Measurements from ENCODE around the gene FAM3B. TPM values are rescaled to one million over a fixed set of nuclear protein-coding genes. Genes with fewer than 3 reads are reported as not detected.

The FAM3B gene
- polyA plus RNA-seq, 4 donors: 1.1 to 32.7 (median 16.7) TPM

GRCh38 chr21:41388259-41388658, 71.7 kb downstream of the FAM3B start:
- DNase-seq (ENCODE audit: low read depth in 4 of 4, low spot score in 3 of 4): no peak

GRCh38 chr21:41390043-41390639, 73.5 kb downstream of the FAM3B start:
- DNase-seq (ENCODE audit: low read depth in 4 of 4, low spot score in 3 of 4): no peak

- no peak for DNase-seq (ENCODE audit: low read depth in 4 of 4, low spot score in 3 of 4)
Observed at GRCh38 chr21:41393876-41394465, 77.4 kb downstream of the FAM3B start.

GRCh38 chr21:41396558-41397075, 80.0 kb downstream of the FAM3B start:
- peak in 2 of 4 donors; percentile 12 to 17 for DNase-seq (ENCODE audit: low read depth in 4 of 4, low spot score in 3 of 4)

- no peak for DNase-seq (ENCODE audit: low read depth in 4 of 4, low spot score in 3 of 4)
Observed at GRCh38 chr21:41397471-41397891, 80.9 kb downstream of the FAM3B start.

GRCh38 chr21:41398251-41398650, 81.7 kb downstream of the FAM3B start:
- DNase-seq (ENCODE audit: low read depth in 4 of 4, low spot score in 3 of 4): no peak

- no peak for DNase-seq (ENCODE audit: low read depth in 4 of 4, low spot score in 3 of 4)
Observed at GRCh38 chr21:41398831-41399230, 82.2 kb downstream of the FAM3B start.

- no peak for DNase-seq (ENCODE audit: low read depth in 4 of 4, low spot score in 3 of 4)
Observed at GRCh38 chr21:41399246-41399800, 82.7 kb downstream of the FAM3B start.

GRCh38 chr21:41402231-41402630, 85.6 kb downstream of the FAM3B start:
- DNase-seq (ENCODE audit: low read depth in 4 of 4, low spot score in 3 of 4): no peak

GRCh38 chr21:41402796-41403195, 86.2 kb downstream of the FAM3B start:
- DNase-seq (ENCODE audit: low read depth in 4 of 4, low spot score in 3 of 4): no peak

GRCh38 chr21:41403331-41403730, 86.7 kb downstream of the FAM3B start:
- DNase-seq (ENCODE audit: low read depth in 4 of 4, low spot score in 3 of 4): no peak

GRCh38 chr21:41403966-41404365, 87.4 kb downstream of the FAM3B start:
- no peak for DNase-seq (ENCODE audit: low read depth in 4 of 4, low spot score in 3 of 4)

- no peak for DNase-seq (ENCODE audit: low read depth in 4 of 4, low spot score in 3 of 4)
Observed at GRCh38 chr21:41405321-41405720, 88.7 kb downstream of the FAM3B start.

GRCh38 chr21:41406340-41406739, 89.7 kb downstream of the FAM3B start:
- no peak for DNase-seq (ENCODE audit: low read depth in 4 of 4, low spot score in 3 of 4)

Other genes starting within 250 kb of the FAM3B start
- 10 to 100 TPM; 26.5 to 56.5 (median 31.7) TPM for gene BACE2, start 148.6 kb upstream of the FAM3B start, polyA plus RNA-seq (ENCODE audit: insufficient read length in 4 of 4)
- 1 to 10 TPM in 3 of 4 donors, under 1 TPM in 1; 0.98 to 2.6 (median 1.7) TPM for gene MX2, start 45.2 kb downstream of the FAM3B start, polyA plus RNA-seq (ENCODE audit: insufficient read length in 4 of 4)
- gene MX1, start 109.4 kb downstream of the FAM3B start, polyA plus RNA-seq (ENCODE audit: insufficient read length in 4 of 4): 10 to 100 TPM in 2 of 4 donors, 1 to 10 TPM in 2; 7.0 to 11.4 (median 9.1) TPM
- 10 to 100 TPM in 3 of 4 donors, under 1 TPM in 1; 0.57 to 46.0 (median 36.6) TPM for gene TMPRSS2, start 191.4 kb downstream of the FAM3B start, polyA plus RNA-seq (ENCODE audit: insufficient read length in 4 of 4)

Data from left renal pelvis (tissue), 4 donors.